Ovary (tissue), 9 donors: ENCODE measurements around the gene PLD6. TPM values are rescaled to one million over a fixed set of nuclear protein-coding genes. Genes with fewer than 3 reads are reported as not detected.
"Not testable (repeated sequence)": the region's sequence is repeated elsewhere in the genome, so short reads cannot be mapped to it uniquely, and the experiment has no call there.

Experiments used
- DNase-seq, 5 donors: peaks; one replicate each; pipeline ENCODE4 v3.0.0-alpha.2; 2019 to 2020
- H3K27ac ChIP-seq, 2 donors: fragments of 200-600 bp; one replicate each; pipeline versions ENCODE4 v1.5.1 to v1.8.0; 2019 to 2022
- H3K27me3 ChIP-seq: fragments of 200-600 bp; one replicate; pipeline ENCODE4 v1.8.0; 2022
- H3K36me3 ChIP-seq: fragments of 200-600 bp; sonication (generic); one replicate; pipeline ENCODE4 v1.5.1; 2019
- H3K4me1 ChIP-seq: one replicate; pipeline ENCODE4 v1.8.1; 2013; ENCODE audit warnings: mild to moderate bottlenecking, moderate library complexity; ENCODE audit not compliant: insufficient read depth
- H3K4me3 ChIP-seq: fragments of 200-600 bp; sonication (generic); one replicate; pipeline ENCODE4 v1.5.1; 2017
- H3K9me3 ChIP-seq, 2 donors: fragments of 200-600 bp in 1 of 2; sonication (generic) in 1 of 2; one replicate each; pipeline versions ENCODE4 v1.5.1 to v1.8.1; 2013 to 2019; ENCODE audit warnings: mild to moderate bottlenecking in 1 of 2, moderate library complexity in 1 of 2
- CTCF ChIP-seq, 3 donors: fragments of 450-650 bp in 2 of 3; fragments of 200-600 bp in 1 of 3; IDR thresholded peaks; one replicate each; pipeline versions ENCODE4 v1.5.1 to v1.8.0; 2016 to 2022; ENCODE audit warnings: antibody characterized with exemption in 3 of 3, mild to moderate bottlenecking in 1 of 3
- EP300 ChIP-seq: sonication (generic); formaldehyde crosslinking; IDR thresholded peaks from one replicate; pipeline ENCODE4 v1.6.1; 2017; ENCODE audit warnings: antibody characterized with exemption
- POLR2A ChIP-seq: fragments of 450-650 bp; IDR thresholded peaks from one replicate; pipeline ENCODE4 v1.6.1; 2017; ENCODE audit warnings: antibody characterized with exemption, mild to moderate bottlenecking, moderate library complexity
- WGBS, 3 donors: extraction: QIAGEN DNeasy Blood & Tissue Kit in 1 of 3; methylation state at CpG; one replicate each; pipeline versions ENCODE4 v1.1.5 to v1.1.7; 2013 to 2017; 5-methylcytosine and 5-hydroxymethylcytosine counted together
- intact Hi-C, 4 donors: fragments of 100-400 bp; cut with DNase I; formaldehyde crosslinking; loops; one replicate each; pipeline versions ENCODE4 v1.11.0 to v1.15.1; 2022 to 2023
- polyA plus RNA-seq, 2 donors: library from polyadenylated mRNA; stranded (reverse); fragments of 200-250 nt in 1 of 2; fragments of 350-450 nt in 1 of 2; fragmentation: Illumina TruSeq in 1 of 2; extraction: RNeasy Lipid Tissue Mini Kit (QIAGEN cat#74804) in 1 of 2; gene quantifications; one replicate each; pipeline ENCODE4 v1.2.3, GENCODE V29; 2013 to 2014
- total RNA-seq, 7 donors: library from RNA; depleted of rRNA in 2 of 7; stranded (reverse); fragments of >200 nt in 2 of 7; fragmentation: NEBNext Ultra II Directional in 3 of 7; extraction: Animal tissue kit (Norgen Biotek cat#: 25700) in 3 of 7; gene quantifications; one replicate each; pipeline versions ENCODE4 v1.1.0 to v1.2.4, GENCODE V29; 2016 to 2023
- donor health status: DM: no; HTN: no; CAD: no; lungs with moderate emphysema.
- donor health status: DM: no; HTN: no; CAD: no.
- donor health status: Bipolar disorder and iron deficiency.
- donor health status: DM: yes; HTN: yes; CAD: no.
- donor health status: DM: no; HTN: no; CAD: no.
- donor health status: DM: yes; HTN: yes; CAD: no.

The PLD6 gene
- total and polyA plus RNA-seq, 9 donors = 2.7 to 12.8 (median 7.3) TPM

GRCh38 chr17:17164156-17164555 is 42.0 kb downstream of the PLD6 start:
- Histone ChIP-seq H3K4me1 (no peaks in the 10 kb centered on the region), H3K4me3 (no peak overlapping the region), H3K36me3 (no peaks in the 10 kb centered on the region), H3K27me3 (no peaks in the 10 kb centered on the region), H3K9me3 (no peaks in the 10 kb centered on the region), H3K27ac (no peak overlapping the region)
- TF ChIP-seq CTCF (IDR thresholded peaks at IDR 0.05) (no peak), POLR2A (no peak), EP300 (no peak)
- intact Hi-C loops = no loop called here
- 61 to 85% (median 72%) methylated on average over 25 of the region's 25 CpGs for WGBS, 3 donors
- peak in 1 of 5 donors; percentile 44 for DNase-seq

DNA sequence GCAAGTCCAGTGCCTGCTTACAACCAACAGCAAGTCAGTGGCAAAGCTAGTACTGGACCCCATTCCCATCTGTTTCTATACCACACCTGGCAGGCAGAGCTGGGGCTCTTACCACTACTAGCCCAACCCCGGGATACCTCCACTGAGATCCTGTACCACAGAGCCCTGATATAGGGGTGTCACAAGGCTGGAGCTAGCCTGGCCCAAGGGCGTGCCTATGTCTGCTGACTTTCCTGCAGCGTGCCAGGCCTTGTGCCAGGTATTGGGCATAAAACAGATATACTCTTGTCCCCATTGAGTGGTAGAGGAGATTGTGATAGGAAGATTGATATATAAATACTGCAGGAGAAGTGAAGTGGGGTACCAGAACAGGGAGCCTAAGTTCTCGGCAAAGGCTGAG is 44.4 kb downstream of the PLD6 start:
- Histone ChIP-seq H3K4me3 (no peak overlapping the region), H3K9me3 (no peaks in the 10 kb centered on the region), H3K36me3 (no peaks in the 10 kb centered on the region), H3K27ac (no peak overlapping the region), H3K27me3 (no peaks in the 10 kb centered on the region), H3K4me1 (no peaks in the 10 kb centered on the region)
- intact Hi-C loops = no loop called here
- DNase-seq = no peak
- no peak for TF ChIP-seq CTCF (IDR thresholded peaks at IDR 0.05)
- no peak for TF ChIP-seq POLR2A
- no peak for TF ChIP-seq EP300
- 90 to 94% (median 93%) methylated on average over 4 of the region's 4 CpGs for WGBS, 3 donors

GRCh38 chr17:17161121-17161520 is 45.0 kb downstream of the PLD6 start:
- Histone ChIP-seq H3K27me3 (no peaks in the 10 kb centered on the region), H3K4me1 (no peaks in the 10 kb centered on the region), H3K9me3 (no peaks in the 10 kb centered on the region), H3K4me3 (no peak overlapping the region), H3K27ac (no peak overlapping the region), H3K36me3 (no peaks in the 10 kb centered on the region)
- 81 to 90% (median 85%) methylated on average over 6 of the region's 6 CpGs for WGBS, 3 donors
- DNase-seq = no peak
- intact Hi-C loops = no loop called here
- TF ChIP-seq CTCF (IDR thresholded peaks at IDR 0.05) = no peak
- TF ChIP-seq EP300 = no peak
- no peak for TF ChIP-seq POLR2A

DNA sequence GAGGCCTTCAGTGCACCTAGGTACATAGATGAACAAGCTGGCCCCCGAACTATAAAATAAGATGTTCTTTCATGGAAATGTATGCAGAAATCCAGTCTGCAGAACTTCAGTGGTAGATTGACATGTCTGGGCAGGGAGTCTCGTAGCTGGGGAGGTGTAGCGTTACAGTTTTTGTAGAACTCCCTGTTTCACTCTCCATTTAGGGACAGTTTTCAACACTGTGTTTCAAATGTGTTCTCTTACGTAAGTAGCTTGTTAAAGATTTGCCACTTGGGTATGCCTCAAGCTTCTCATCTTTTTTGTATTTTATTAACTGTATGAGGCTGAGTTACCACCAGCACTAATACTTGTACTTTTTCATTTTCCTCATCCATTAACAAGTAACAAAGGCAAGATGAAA is 46.6 kb downstream of the PLD6 start:
- intact Hi-C loops = no loop called here
- TF ChIP-seq CTCF (IDR thresholded peaks at IDR 0.05) (no peak), POLR2A (no peak), EP300 (no peak)
- Histone ChIP-seq H3K36me3 (no peaks in the 10 kb centered on the region), H3K4me3 (no peak overlapping the region), H3K9me3 (no peaks in the 10 kb centered on the region), H3K27me3 (no peaks in the 10 kb centered on the region), H3K27ac (no peak overlapping the region), H3K4me1 (no peaks in the 10 kb centered on the region)
- 95 to 97% (median 96%) methylated on average over 4 of the region's 4 CpGs for WGBS, 3 donors
- no peak for DNase-seq

DNA sequence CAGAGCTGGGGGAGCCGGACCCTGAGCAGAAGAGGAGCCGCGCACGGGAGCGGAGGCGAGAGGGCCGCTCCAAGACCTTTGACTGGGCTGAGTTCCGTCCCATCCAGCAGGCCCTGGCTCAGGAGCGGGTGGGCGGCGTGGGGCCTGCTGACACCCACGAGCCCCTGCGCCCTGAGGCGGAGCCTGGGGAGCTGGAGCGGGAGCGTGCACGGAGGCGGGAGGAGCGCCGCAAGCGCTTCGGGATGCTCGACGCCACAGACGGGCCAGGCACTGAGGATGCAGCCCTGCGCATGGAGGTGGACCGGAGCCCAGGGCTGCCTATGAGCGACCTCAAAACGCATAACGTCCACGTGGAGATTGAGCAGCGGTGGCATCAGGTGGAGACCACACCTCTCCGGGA is 47.6 kb downstream of the PLD6 start:
- not testable (repeated sequence) for H3K27ac ChIP-seq, H3K36me3 ChIP-seq
- whole genome bisulfite sequencing, 3 donors = 92% methylated on average over 33 of the region's 33 CpGs

More for the DNA sequence above, 47.6 kb downstream of the PLD6 start:
- H3K4me3 ChIP-seq, DNase-seq, H3K27me3 ChIP-seq, H3K9me3 ChIP-seq, intact Hi-C loops, H3K4me1 ChIP-seq: not testable (repeated sequence)
